ENCODE measurements around the gene PC. TPM values are rescaled to one million over a fixed set of nuclear protein-coding genes. Genes with fewer than 3 reads are reported as not detected.

The PC gene
- total and polyA plus RNA-seq, 9 of the 15 experiments (the other 6 are each of a cell fraction or from before 2014, with no cell fraction given): 0.94 to 38.0 (median 8.7) TPM

- intact Hi-C loops (cut with micrococcal nuclease) (no loop called here), in situ Hi-C loops (cut with MboI) (no loop called here)
- H3K36me3 ChIP-seq (ENCODE audit: control insufficient read depth, insufficient read depth, low read length): no peaks in the 10 kb centered on the region; the same call in 2 of the 3 replicates
- H3K9ac ChIP-seq (ENCODE audit: insufficient read depth in 1 of 2, low read depth in 2 of 2, low read length in 2 of 2): peak overlapping the region in 1 of 2 experiments; percentile 62; a peak in 1 of 4 replicates
- peaks cover 4% of the 10 kb centered on the region for H4K20me1 ChIP-seq (replicated peaks; ENCODE audit: control insufficient read depth, insufficient read depth, low read length)
- ChIA-PET POLR2A (interaction anchor here (0.6 to 1.1 kb wide), 6 partner anchors 9 to 129 kb away, joined by 3 to 4 read pairs (median 4); no protein-coding TSS in a partner anchor), CTCF (ENCODE audit: low intra/inter-chr PET ratio) (no interaction called here)
- no peak overlapping the region; the same call in 2 of the 3 replicates for H3K27ac ChIP-seq (ENCODE audit: extremely low read depth, low read depth, low read length)
- DNase-seq (ENCODE audit: extremely low read depth in 1 of 4, low spot score in 3 of 4) (no peak), FAIRE-seq (no peak), ATAC-seq (no peak)
- H2AFZ ChIP-seq (ENCODE audit: low read depth, low read length): no peak overlapping the region; the same call in 1 of the 2 replicates
- no peaks in the 10 kb centered on the region for H3K79me2 ChIP-seq (ENCODE audit: control insufficient read depth, insufficient read depth, low read length)
- no peak overlapping the region for H3K4me3 ChIP-seq
- no peaks in the 10 kb centered on the region for H3K9me3 ChIP-seq (replicated peaks; ENCODE audit: control insufficient read depth, insufficient read depth, low read depth, low read length)
- H3K27me3 ChIP-seq (ENCODE audit: control insufficient read depth in 2 of 2, insufficient read depth in 2 of 2, low read length in 2 of 2): no peaks in the 10 kb centered on the region
- H3K4me2 ChIP-seq (ENCODE audit: insufficient read depth, low read length): no peak overlapping the region
- TF ChIP-seq KLF1 (tag; IDR thresholded peaks at IDR 0.05) (no peak), ZSCAN32 (CRISPR knock-in tag; IDR thresholded peaks at IDR 0.05) (no peak), SAP30 (IDR thresholded peaks at IDR 0.05; ENCODE audit: borderline replicate concordance, insufficient read depth, low read depth, low read length, poor library complexity, severe bottlenecking) (no peak), KDM2B (CRISPR knock-in tag; IDR thresholded peaks at IDR 0.05) (no peak)
- TF ChIP-seq, protein P1, sequence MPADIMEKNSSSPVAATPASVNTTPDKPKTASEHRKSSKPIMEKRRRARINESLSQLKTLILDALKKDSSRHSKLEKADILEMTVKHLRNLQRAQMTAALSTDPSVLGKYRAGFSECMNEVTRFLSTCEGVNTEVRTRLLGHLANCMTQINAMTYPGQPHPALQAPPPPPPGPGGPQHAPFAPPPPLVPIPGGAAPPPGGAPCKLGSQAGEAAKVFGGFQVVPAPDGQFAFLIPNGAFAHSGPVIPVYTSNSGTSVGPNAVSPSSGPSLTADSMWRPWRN (IDR thresholded peaks at IDR 0.05; ENCODE audit: low read depth): no peak
- H3K9me1 ChIP-seq (ENCODE audit: control insufficient read depth, insufficient read depth, low read length): peaks cover 2% of the 10 kb centered on the region
- H3K4me1 ChIP-seq (replicated peaks in 1 of 2; ENCODE audit: control insufficient read depth in 2 of 2, insufficient read depth in 2 of 2, low read length in 2 of 2): peaks cover 12 to 15% of the 10 kb centered on the region in 2 experiments; a peak in 4 of 5 replicates
- no TSS peak for BruUV-seq (replicated peaks)
- 75% methylated on average over 5 of the region's 5 CpGs for WGBS (ENCODE audit: insufficient coverage, low coverage, missing lambda C conversion rate)
Observed at GRCh38 chr11:66914505-66914904, 43.7 kb downstream of the PC start.
